GM21360 (cell line): ENCODE data around the gene ATF6.
A peak's percentile ranks its signal among the peaks of the same experiment; 100 is the strongest.

Source experiments
- ATAC-seq: cut with Tn5 transposase; IDR thresholded peaks from one replicate; pipeline ENCODE4 v1.9.1; 2021; ENCODE audit warnings: mild to moderate bottlenecking, moderate library complexity; ENCODE audit not compliant: unreplicated experiment

The ATF6 gene

GRCh38 chr1:161955606-161956005 is 189.5 kb downstream of the ATF6 start:
- no peak for ATAC-seq

- no peak for ATAC-seq
Observed at GRCh38 chr1:161956097-161956496, 190.0 kb downstream of the ATF6 start.

GRCh38 chr1:161956930-161957329 is 190.8 kb downstream of the ATF6 start:
- no peak for ATAC-seq

- no peak for ATAC-seq
Observed at GRCh38 chr1:161958425-161958824, 192.3 kb downstream of the ATF6 start.

GRCh38 chr1:161962091-161962887 is 196.2 kb downstream of the ATF6 start:
- ATAC-seq: peak; percentile 92

- no peak for ATAC-seq
Observed at GRCh38 chr1:161966067-161966466, 199.9 kb downstream of the ATF6 start.

GRCh38 chr1:161970036-161970435 is 203.9 kb downstream of the ATF6 start:
- no peak for ATAC-seq

- ATAC-seq: no peak
Observed at GRCh38 chr1:161970633-161971032, 204.5 kb downstream of the ATF6 start.

GRCh38 chr1:161972828-161973227 is 206.7 kb downstream of the ATF6 start:
- ATAC-seq: no peak

- ATAC-seq: no peak
Observed at GRCh38 chr1:161973924-161974845, 208.1 kb downstream of the ATF6 start.

- no peak for ATAC-seq
Observed at GRCh38 chr1:161978011-161978790, 212.1 kb downstream of the ATF6 start.

- no peak for ATAC-seq
Observed at GRCh38 chr1:161981126-161981525, 215.0 kb downstream of the ATF6 start.

- ATAC-seq: no peak
Observed at GRCh38 chr1:161981735-161982506, 215.8 kb downstream of the ATF6 start.

- no peak for ATAC-seq
Observed at GRCh38 chr1:161982507-161982895, 216.4 kb downstream of the ATF6 start.

- no peak for ATAC-seq
Observed at GRCh38 chr1:161982917-161983316, 216.8 kb downstream of the ATF6 start.

GRCh38 chr1:161983725-161984124 is 217.6 kb downstream of the ATF6 start:
- ATAC-seq: no peak

- ATAC-seq: no peak
Observed at GRCh38 chr1:161985301-161985822, 219.2 kb downstream of the ATF6 start.

- no peak for ATAC-seq
Observed at GRCh38 chr1:161986328-161986727, 220.2 kb downstream of the ATF6 start.

GRCh38 chr1:161987303-161987702 is 221.2 kb downstream of the ATF6 start:
- ATAC-seq: no peak

- ATAC-seq: no peak
Observed at GRCh38 chr1:161987872-161988271, 221.8 kb downstream of the ATF6 start.
